IgD-negative memory B cell (primary cell): ENCODE results near the gene CCNG2. TPM values are rescaled to one million over a fixed set of nuclear protein-coding genes. Genes with fewer than 3 reads are reported as not detected.

Source experiments
- H3K27ac Mint-ChIP-seq, 3 donors: one replicate each; pipeline ENCODE4 v1.8.0; 2020 to 2022; ENCODE audit warnings: mild to moderate bottlenecking in 3 of 3, mixed read lengths in 3 of 3, moderate library complexity in 1 of 3
- H3K27me3 Mint-ChIP-seq: one replicate; pipeline ENCODE4 v1.8.0; 2021; ENCODE audit warnings: mixed read lengths
- H3K36me3 Mint-ChIP-seq: one replicate; pipeline ENCODE4 v1.8.0; 2020; ENCODE audit warnings: mild to moderate bottlenecking, mixed read lengths
- H3K4me1 Mint-ChIP-seq, 3 donors: one replicate each; pipeline ENCODE4 v1.8.0; 2020 to 2022; ENCODE audit warnings: mixed read lengths in 3 of 3, mild to moderate bottlenecking in 1 of 3
- H3K4me3 Mint-ChIP-seq, 4 donors: one replicate each; pipeline ENCODE4 v1.8.0; 2020 to 2022; ENCODE audit warnings: mild to moderate bottlenecking in 4 of 4, mixed read lengths in 4 of 4, moderate library complexity in 3 of 4
- H3K9me3 Mint-ChIP-seq, 3 donors: one replicate each; pipeline ENCODE4 v1.8.0; 2020 to 2021; ENCODE audit warnings: mixed read lengths in 3 of 3, mild to moderate bottlenecking in 1 of 3
- polyA plus RNA-seq: library from polyadenylated mRNA; unstranded; fragments of 300-500 nt; fragmentation: Illumina TruSeq; gene quantifications from one replicate; pipeline ENCODE4 v1.2.3, GENCODE V29; 2021

The CCNG2 gene, protein sequence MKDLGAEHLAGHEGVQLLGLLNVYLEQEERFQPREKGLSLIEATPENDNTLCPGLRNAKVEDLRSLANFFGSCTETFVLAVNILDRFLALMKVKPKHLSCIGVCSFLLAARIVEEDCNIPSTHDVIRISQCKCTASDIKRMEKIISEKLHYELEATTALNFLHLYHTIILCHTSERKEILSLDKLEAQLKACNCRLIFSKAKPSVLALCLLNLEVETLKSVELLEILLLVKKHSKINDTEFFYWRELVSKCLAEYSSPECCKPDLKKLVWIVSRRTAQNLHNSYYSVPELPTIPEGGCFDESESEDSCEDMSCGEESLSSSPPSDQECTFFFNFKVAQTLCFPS
- polyA plus RNA-seq = 39.7 TPM

DNA sequence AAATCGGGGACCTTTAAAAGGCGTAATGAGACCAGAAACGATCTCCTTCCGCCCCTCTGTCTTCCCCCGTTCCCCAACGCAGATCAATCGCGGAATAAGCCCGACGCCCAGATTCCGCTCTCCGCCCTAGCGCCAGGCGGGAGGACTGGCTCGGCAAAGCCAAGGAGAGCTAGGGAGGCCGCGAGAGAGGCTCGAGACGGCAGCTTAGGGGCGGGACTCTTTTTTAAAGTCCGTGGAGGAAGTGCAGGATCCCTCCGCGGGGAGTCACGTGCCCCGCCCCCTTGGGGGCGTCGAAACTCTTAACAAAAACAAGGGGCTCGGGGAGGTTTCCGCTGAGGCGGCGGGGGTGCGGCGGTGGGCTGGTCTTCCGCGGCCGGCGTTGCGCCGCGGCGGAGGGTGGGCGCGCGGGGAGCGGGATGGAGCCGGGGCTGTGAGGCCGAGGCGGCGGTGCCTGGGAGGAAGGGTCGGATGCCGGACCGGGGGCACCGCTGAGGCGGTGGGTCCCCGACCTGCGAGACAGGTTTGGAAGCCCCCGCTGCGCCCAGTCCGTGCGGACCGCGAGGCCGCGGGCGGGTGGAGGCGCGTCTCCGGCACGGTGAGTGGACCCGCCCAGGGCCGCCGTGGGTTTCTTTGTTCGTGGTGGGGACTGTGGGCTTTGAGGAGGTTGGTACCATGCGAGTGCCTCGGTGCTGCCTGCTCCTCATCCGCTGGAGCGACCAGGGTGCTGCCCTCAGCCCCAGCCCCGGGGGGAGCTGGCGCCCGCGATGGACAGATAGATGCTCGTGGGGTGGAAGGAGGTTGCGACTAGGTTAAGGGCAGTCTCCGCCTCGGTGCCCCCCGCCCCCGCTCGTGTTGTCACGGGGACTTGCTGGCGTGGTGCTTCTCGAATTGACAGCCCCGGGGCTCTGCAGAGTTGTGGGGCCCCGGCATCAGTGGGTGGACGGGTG, at the start of gene CCNG2:
TSS of gene CCNG2 (plus strand) at position 296 of the 947 bp plus-strand sequence. CDS start 1,326 bp downstream, outside the sequence.
- Mint-ChIP-seq H3K27ac (peak within 1 kb of the TSS; percentile 99 to 100 (median 99)), H3K4me3 (peak within 1 kb of the TSS; percentile 96 to 100 (median 98)), H3K4me1 (peaks cover 52 to 64% (median 59%) of the 10 kb centered on the region in 3 donors), H3K9me3 (peaks cover 0 to 3% (median 0%) of the 10 kb centered on the region in 3 donors), H3K27me3 (no peaks in the 10 kb centered on the region), H3K36me3 (peaks cover 7% of the 10 kb centered on the region)

- no peaks in the 10 kb centered on the region for H3K9me3 Mint-ChIP-seq
- H3K36me3 Mint-ChIP-seq = peaks cover 2% of the 10 kb centered on the region
- peaks cover 6 to 10% (median 6%) of the 10 kb centered on the region in 3 donors for H3K4me1 Mint-ChIP-seq
- no peak overlapping the region for H3K4me3 Mint-ChIP-seq
- H3K27me3 Mint-ChIP-seq = no peaks in the 10 kb centered on the region
- H3K27ac Mint-ChIP-seq = no peak overlapping the region
Measured at GRCh38 chr4:77110730-77111129, 46.3 kb upstream of the CCNG2 start.

DNA sequence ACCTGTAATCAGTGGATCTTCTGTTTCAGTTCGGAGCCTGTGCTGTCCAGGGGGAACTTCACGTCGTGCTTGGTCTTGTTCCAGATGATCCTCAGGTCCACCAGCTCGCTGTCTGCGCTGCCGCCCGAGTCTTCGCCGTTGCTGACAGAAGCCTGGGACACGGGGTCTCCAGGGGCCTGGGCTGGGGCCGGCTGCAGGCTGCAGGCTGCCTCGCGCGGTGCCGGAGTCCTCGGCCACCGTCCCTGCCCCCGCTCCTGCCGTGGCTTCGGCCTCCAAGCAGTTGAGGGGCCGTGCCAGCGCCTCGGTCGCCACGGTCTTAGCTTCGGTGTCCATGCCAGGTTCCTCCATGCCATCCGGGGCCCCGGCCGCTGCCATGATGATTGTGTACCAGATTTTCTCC, 43.9 kb upstream of the CCNG2 start:
- Mint-ChIP-seq H3K4me1 (peaks cover 1 to 6% (median 1%) of the 10 kb centered on the region in 3 donors), H3K36me3 (peaks cover 5% of the 10 kb centered on the region), H3K9me3 (no peaks in the 10 kb centered on the region), H3K4me3 (no peak overlapping the region), H3K27me3 (no peaks in the 10 kb centered on the region), H3K27ac (no peak overlapping the region)

DNA sequence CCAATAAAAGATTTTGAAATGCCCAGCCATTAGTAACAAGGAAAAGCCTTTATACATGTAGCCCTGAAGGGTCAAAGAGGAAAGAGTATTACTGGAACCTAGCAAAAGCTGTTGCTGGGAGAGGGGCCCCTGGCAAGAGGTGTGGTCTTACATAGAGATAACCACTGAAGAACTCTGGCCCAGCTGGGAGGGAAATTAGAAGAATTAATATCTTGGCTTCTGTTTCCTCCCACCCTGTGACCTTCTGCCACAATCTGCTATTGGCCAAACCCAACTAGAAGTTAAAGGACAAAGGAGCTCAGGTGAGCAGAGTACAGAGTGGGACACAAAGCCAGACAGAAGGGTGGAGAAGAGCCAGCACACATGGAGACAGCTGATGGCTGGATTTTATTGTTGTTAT, 39.3 kb upstream of the CCNG2 start:
- peaks cover 5% of the 10 kb centered on the region for H3K36me3 Mint-ChIP-seq

DNA sequence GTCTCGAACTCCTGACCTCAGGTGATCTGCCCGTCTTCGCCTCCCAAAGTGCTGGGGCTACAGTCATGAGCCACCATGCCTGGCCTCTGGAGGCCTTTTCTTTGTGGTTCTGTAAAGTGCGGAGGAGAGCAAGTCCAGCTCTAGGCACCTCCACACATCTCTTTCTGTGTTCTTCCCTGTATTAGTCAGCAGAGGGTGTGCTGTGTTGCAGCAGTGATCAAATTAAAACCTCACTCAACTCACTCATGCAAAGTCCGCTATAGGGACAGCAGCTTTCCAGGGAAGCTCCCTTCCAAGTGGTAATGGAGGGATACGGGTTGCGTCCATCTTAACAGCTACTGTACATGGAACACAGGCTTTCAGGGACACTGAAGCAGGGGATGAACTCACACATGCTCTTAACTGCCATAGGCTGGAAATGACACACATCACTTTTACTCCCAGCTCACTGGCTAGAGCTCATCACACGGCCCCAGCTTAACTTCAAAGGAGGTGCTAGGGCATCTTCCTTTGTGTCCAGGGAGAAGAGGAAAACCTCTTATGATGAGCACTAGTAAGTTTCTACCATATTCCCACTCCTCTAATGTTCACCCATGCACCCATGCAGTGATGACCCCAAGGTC, 36.0 kb upstream of the CCNG2 start:
- Mint-ChIP-seq H3K27me3 (no peaks in the 10 kb centered on the region), H3K4me3 (peak overlapping the region in 2 of 4 donors; percentile 14 to 81), H3K9me3 (no peaks in the 10 kb centered on the region), H3K36me3 (peaks cover 2% of the 10 kb centered on the region), H3K4me1 (peaks cover 39 to 48% (median 43%) of the 10 kb centered on the region in 3 donors), H3K27ac (no peak overlapping the region)

More for the DNA sequence above, 39.3 kb upstream of the CCNG2 start:
- H3K4me3 Mint-ChIP-seq = no peak overlapping the region
- H3K27ac Mint-ChIP-seq = no peak overlapping the region
- no peaks in the 10 kb centered on the region for H3K9me3 Mint-ChIP-seq
- H3K4me1 Mint-ChIP-seq = peaks cover 9 to 19% (median 13%) of the 10 kb centered on the region in 3 donors
- no peaks in the 10 kb centered on the region for H3K27me3 Mint-ChIP-seq

DNA sequence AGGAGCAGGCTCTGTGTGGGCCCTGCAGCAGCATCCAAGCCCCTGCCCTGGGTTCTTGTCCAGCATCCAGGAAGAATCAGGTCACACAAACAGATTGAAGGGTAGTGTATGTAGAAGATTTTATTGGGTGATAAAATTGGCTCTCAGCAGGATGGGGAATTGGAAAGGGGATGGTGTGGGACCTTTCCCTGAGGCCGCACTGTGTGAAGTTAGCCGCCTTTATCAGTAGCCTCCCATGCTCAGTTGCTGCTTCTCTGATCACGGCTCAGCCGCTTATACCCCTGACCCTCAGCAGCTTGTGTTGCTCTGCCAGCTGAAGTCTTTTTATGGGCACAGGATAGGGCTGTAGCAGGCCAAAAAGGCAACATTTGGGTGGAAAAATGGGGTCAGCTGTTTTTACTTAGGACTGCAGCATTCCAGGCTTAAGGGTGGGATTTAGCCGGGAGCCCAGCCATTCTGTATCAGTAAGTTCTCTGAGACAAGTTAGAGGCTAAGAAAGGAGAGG, 35.2 kb upstream of the CCNG2 start:
- Mint-ChIP-seq H3K4me1 (peaks cover 42 to 53% (median 47%) of the 10 kb centered on the region in 3 donors), H3K27ac (peak overlapping the region in 2 of 3 donors; percentile 5 to 23), H3K4me3 (no peak overlapping the region), H3K36me3 (peaks cover 2% of the 10 kb centered on the region), H3K9me3 (no peaks in the 10 kb centered on the region), H3K27me3 (no peaks in the 10 kb centered on the region)

DNA sequence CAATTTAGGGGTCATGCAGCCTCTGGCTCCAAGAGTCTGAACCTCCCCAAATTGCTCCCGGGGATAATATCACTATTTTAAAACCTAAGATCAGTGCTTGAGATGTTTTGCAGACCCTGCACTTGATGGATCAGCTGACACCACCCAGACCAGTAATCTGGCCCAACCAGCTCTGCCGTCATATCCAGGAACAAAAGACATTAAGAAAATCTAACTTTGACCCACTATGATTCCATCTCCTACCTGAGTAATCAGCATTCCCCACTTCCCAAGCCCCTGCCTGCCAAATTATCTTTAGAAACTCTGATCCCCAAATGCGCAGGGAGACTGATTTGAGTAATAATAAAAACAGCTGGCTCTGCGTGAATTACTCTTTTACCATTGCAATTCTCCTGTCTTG, 34.4 kb upstream of the CCNG2 start:
- Mint-ChIP-seq H3K36me3 (no peaks in the 10 kb centered on the region), H3K27me3 (no peaks in the 10 kb centered on the region), H3K4me1 (peaks cover 49 to 61% (median 52%) of the 10 kb centered on the region in 3 donors), H3K4me3 (peak overlapping the region in 1 of 4 donors; percentile 47), H3K9me3 (no peaks in the 10 kb centered on the region), H3K27ac (peak overlapping the region in 1 of 3 donors; percentile 18)

GRCh38 chr4:77123411-77123810, 33.6 kb upstream of the CCNG2 start:
- no peaks in the 10 kb centered on the region for H3K9me3 Mint-ChIP-seq
- H3K4me3 Mint-ChIP-seq = peak overlapping the region in 1 of 4 donors; percentile 77
- no peaks in the 10 kb centered on the region for H3K27me3 Mint-ChIP-seq
- H3K4me1 Mint-ChIP-seq = peaks cover 52 to 67% (median 54%) of the 10 kb centered on the region in 3 donors
- no peak overlapping the region for H3K27ac Mint-ChIP-seq
- H3K36me3 Mint-ChIP-seq = no peaks in the 10 kb centered on the region

DNA sequence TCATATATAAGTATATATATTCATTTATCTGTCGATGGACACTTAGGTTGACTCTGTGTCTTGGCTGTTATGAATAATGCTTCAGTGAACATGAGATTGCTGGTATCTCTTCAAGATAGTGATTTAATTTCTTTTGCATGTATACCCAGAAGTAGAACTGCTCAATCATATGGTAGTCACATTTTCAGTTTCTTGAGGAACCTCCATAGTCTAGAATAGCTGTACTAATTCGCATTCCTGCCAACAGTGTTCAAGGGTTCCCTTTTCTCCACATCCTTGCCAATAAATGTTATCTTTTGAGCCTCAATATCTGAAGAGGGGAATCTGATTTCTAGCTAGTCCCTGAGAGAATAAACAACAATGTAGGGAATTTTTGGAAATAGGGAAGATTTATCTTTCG, 32.4 kb upstream of the CCNG2 start:
- no peaks in the 10 kb centered on the region for H3K9me3 Mint-ChIP-seq

GRCh38 chr4:77125961-77126360, 31.0 kb upstream of the CCNG2 start:
- Mint-ChIP-seq H3K27me3 (no peaks in the 10 kb centered on the region), H3K4me1 (peaks cover 53 to 66% (median 56%) of the 10 kb centered on the region in 3 donors), H3K27ac (peak overlapping the region in 1 of 3 donors; percentile 65), H3K4me3 (peak overlapping the region in 2 of 4 donors; percentile 25 to 61), H3K9me3 (no peaks in the 10 kb centered on the region), H3K36me3 (no peaks in the 10 kb centered on the region)

More for the DNA sequence above, 32.4 kb upstream of the CCNG2 start:
- peaks cover 57 to 67% (median 59%) of the 10 kb centered on the region in 3 donors for H3K4me1 Mint-ChIP-seq
- no peaks in the 10 kb centered on the region for H3K27me3 Mint-ChIP-seq
- peak overlapping the region in 1 of 4 donors; percentile 77 for H3K4me3 Mint-ChIP-seq
- H3K27ac Mint-ChIP-seq = no peak overlapping the region
- H3K36me3 Mint-ChIP-seq = no peaks in the 10 kb centered on the region

- Mint-ChIP-seq H3K27me3 (no peaks in the 10 kb centered on the region), H3K9me3 (no peaks in the 10 kb centered on the region), H3K27ac (peak overlapping the region; percentile 75 to 88 (median 82)), H3K36me3 (no peaks in the 10 kb centered on the region), H3K4me1 (peaks cover 49 to 60% (median 52%) of the 10 kb centered on the region in 3 donors), H3K4me3 (peak overlapping the region; percentile 18 to 90 (median 65))
Measured at GRCh38 chr4:77126809-77127208, 30.2 kb upstream of the CCNG2 start.

DNA sequence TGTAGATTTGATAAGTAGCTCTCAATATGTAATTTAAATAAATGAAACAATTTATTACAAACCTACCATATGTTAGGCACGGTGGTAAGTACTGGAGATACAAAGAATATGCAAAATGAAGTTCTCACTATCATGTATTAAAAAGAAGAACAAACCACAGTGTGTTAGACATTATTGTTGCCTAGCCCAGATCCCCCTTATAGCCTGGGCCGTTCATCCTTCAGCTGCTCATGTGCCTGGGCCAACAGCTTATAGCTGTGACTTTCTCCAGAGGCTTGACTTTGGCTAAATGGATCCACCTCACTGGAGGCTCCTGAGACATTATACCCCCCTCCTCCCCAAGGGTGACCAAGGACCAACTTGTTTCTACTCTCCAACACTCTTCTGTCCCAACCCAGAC, 29.8 kb upstream of the CCNG2 start:
- peaks cover 49 to 56% (median 52%) of the 10 kb centered on the region in 3 donors for H3K4me1 Mint-ChIP-seq
- H3K36me3 Mint-ChIP-seq = no peaks in the 10 kb centered on the region
- H3K27ac Mint-ChIP-seq = peak overlapping the region; percentile 75 to 88 (median 82)
- H3K4me3 Mint-ChIP-seq = peak overlapping the region; percentile 18 to 90 (median 65)
- H3K9me3 Mint-ChIP-seq = no peaks in the 10 kb centered on the region
- no peaks in the 10 kb centered on the region for H3K27me3 Mint-ChIP-seq

DNA sequence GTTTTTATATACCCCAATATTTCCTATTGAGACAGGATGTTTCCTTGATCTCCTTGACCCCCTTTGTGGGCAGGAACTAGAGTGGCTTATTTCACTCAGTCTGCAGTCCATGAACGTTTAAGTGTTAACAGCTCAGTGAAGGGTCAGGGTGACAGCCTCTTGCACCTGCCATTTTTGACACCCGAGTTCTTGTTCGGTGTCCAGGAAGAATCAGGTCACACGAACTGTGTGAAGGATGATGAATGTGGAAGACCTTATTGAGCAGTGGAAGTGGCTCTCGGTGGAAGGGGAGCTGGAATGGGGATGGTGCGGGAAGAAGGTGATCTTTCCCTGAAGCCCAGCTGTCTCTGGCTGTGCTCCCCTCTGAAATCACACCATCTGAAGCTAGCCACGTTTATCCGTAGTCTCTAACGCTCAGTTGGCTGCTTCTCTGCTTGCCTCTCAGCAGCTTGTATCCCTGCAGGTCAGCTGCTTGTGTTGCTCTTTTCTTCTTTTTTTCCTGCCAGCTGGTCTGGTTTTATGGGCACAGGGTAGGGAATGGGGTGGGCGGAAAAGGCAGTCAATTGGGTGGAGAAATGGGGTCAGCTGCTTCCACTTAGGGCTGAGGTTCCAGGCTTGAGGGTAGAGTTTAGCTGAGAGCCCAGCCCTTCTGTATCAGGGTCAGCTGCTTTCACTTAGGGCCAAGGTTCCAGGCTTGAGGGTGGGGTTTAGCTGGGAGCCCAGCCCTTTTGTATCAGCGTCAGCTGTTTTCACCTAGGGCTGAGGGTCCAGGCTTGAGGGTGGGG, 29.0 kb upstream of the CCNG2 start:
- Mint-ChIP-seq H3K9me3 (no peaks in the 10 kb centered on the region), H3K27ac (peak overlapping the region; percentile 75 to 88 (median 82)), H3K36me3 (no peaks in the 10 kb centered on the region), H3K4me3 (peak overlapping the region in 2 of 4 donors; percentile 46 to 84), H3K27me3 (no peaks in the 10 kb centered on the region), H3K4me1 (peaks cover 46 to 48% (median 48%) of the 10 kb centered on the region in 3 donors)
